HL-60 (cell line): ENCODE results near the gene SCPEP1.

Source experiments
- DNase-seq, 2 experiments: peaks; one replicate each; pipeline ENCODE4 v3.0.0-alpha.2; 2010 to 2020; ENCODE audit warnings: low read depth in 1 of 2, low spot score in 1 of 2
- H3K27ac ChIP-seq: fragments of 250-450 bp; sonication (Bioruptor Pico); replicated peaks from 2 replicates; pipeline ENCODE4 v1.5.1; 2020; ENCODE audit warnings: mild to moderate bottlenecking, moderate library complexity
- H3K27me3 ChIP-seq: fragments of 250-450 bp; sonication (Bioruptor Pico); 2 replicates; pipeline ENCODE4 v1.5.1; 2021; ENCODE audit warnings: mild to moderate bottlenecking, moderate library complexity; ENCODE audit not compliant: insufficient read depth, poor library complexity, severe bottlenecking
- H3K4me3 ChIP-seq: replicated peaks from 2 replicates; pipeline ENCODE4 v1.5.1; 2011; ENCODE audit warnings: mild to moderate bottlenecking, control low read depth, low read length; ENCODE audit not compliant: insufficient read depth
- CTCF ChIP-seq: IDR thresholded peaks from one replicate; pipeline ENCODE4 v1.5.1; 2011; ENCODE audit warnings: low read length, control low read depth, inconsistent platforms; ENCODE audit not compliant: insufficient read depth
- GABPA ChIP-seq: IDR thresholded peaks from 2 replicates; pipeline ENCODE4 v1.6.1; 2012; ENCODE audit warnings: low read depth
- POLR2AphosphoS5 ChIP-seq: IDR thresholded peaks from 2 replicates; pipeline ENCODE4 v1.6.1; 2012; ENCODE audit warnings: low read depth
- REST ChIP-seq: IDR thresholded peaks from 2 replicates; pipeline ENCODE4 v1.6.1; 2012; ENCODE audit warnings: low read depth; ENCODE audit not compliant: insufficient replicate concordance
- SPI1 ChIP-seq: IDR thresholded peaks from 2 replicates; pipeline ENCODE4 v1.6.1; 2012; ENCODE audit warnings: low read depth, mild to moderate bottlenecking, borderline replicate concordance

Gene SCPEP1

GRCh38 chr17:57017625-57018024, 39.7 kb downstream of the SCPEP1 start:
- Histone ChIP-seq H3K4me3 (no peak overlapping the region), H3K27ac (no peak overlapping the region), H3K27me3 (no peaks in the 10 kb centered on the region)
- DNase-seq = no peak
- TF ChIP-seq GABPA (no peak), REST (no peak), CTCF (no peak), POLR2AphosphoS5 (no peak)

GRCh38 chr17:57020208-57020607, 42.3 kb downstream of the SCPEP1 start:
- no peak for TF ChIP-seq REST
- no peak for TF ChIP-seq GABPA
- no peak for TF ChIP-seq POLR2AphosphoS5
- TF ChIP-seq CTCF = no peak
- TF ChIP-seq SPI1 = no peak
- H3K27ac ChIP-seq = no peak overlapping the region
- DNase-seq = no peak
- no peaks in the 10 kb centered on the region for H3K27me3 ChIP-seq
- no peak overlapping the region for H3K4me3 ChIP-seq

GRCh38 chr17:57021226-57021940, 43.5 kb downstream of the SCPEP1 start:
- no peaks in the 10 kb centered on the region for H3K27me3 ChIP-seq
- DNase-seq = no peak
- H3K27ac ChIP-seq = no peak overlapping the region
- no peak overlapping the region for H3K4me3 ChIP-seq
- TF ChIP-seq GABPA (no peak), POLR2AphosphoS5 (no peak), REST (no peak), SPI1 (no peak), CTCF (no peak)
